Measurements from ENCODE around the gene CDKN2D. TPM values are rescaled to one million over a fixed set of nuclear protein-coding genes. Genes with fewer than 3 reads are reported as not detected.
"Not testable (repeated sequence)": the region's sequence is repeated elsewhere in the genome, so short reads cannot be mapped to it uniquely, and the experiment has no call there.

CDKN2D gene
- total RNA-seq, 1 donor from 2014 or later = 13.0 TPM

- no peaks in the 10 kb centered on the region for H3K27me3 Mint-ChIP-seq (ENCODE audit: unreplicated experiment)
- H3K36me3 Mint-ChIP-seq (ENCODE audit: unreplicated experiment) = no peaks in the 10 kb centered on the region
- no peak overlapping the region for H3K27ac Mint-ChIP-seq (ENCODE audit: unreplicated experiment)
- peaks cover 3% of the 10 kb centered on the region for H3K9me3 Mint-ChIP-seq (ENCODE audit: unreplicated experiment)
- no peak for DNase-seq (ENCODE audit: extremely low spot score, unreplicated experiment)
- peaks cover 15% of the 10 kb centered on the region for H3K4me1 Mint-ChIP-seq (ENCODE audit: unreplicated experiment)
- H3K4me3 Mint-ChIP-seq (ENCODE audit: unreplicated experiment) = no peak overlapping the region
- TF ChIP-seq, protein P1, sequence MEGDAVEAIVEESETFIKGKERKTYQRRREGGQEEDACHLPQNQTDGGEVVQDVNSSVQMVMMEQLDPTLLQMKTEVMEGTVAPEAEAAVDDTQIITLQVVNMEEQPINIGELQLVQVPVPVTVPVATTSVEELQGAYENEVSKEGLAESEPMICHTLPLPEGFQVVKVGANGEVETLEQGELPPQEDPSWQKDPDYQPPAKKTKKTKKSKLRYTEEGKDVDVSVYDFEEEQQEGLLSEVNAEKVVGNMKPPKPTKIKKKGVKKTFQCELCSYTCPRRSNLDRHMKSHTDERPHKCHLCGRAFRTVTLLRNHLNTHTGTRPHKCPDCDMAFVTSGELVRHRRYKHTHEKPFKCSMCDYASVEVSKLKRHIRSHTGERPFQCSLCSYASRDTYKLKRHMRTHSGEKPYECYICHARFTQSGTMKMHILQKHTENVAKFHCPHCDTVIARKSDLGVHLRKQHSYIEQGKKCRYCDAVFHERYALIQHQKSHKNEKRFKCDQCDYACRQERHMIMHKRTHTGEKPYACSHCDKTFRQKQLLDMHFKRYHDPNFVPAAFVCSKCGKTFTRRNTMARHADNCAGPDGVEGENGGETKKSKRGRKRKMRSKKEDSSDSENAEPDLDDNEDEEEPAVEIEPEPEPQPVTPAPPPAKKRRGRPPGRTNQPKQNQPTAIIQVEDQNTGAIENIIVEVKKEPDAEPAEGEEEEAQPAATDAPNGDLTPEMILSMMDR (IDR thresholded peaks at IDR 0.05) = no peak
Observed at GRCh38 chr19:10535613-10536012, 33.2 kb downstream of the CDKN2D start.

- TF ChIP-seq, protein P1 (IDR thresholded peaks at IDR 0.05) = no peak
- Mint-ChIP-seq H3K36me3 (ENCODE audit: unreplicated experiment) (no peaks in the 10 kb centered on the region), H3K27me3 (ENCODE audit: unreplicated experiment) (no peaks in the 10 kb centered on the region), H3K4me1 (ENCODE audit: unreplicated experiment) (peaks cover 15% of the 10 kb centered on the region), H3K9me3 (ENCODE audit: unreplicated experiment) (peaks cover 3% of the 10 kb centered on the region), H3K27ac (ENCODE audit: unreplicated experiment) (peak overlapping the region; percentile 79), H3K4me3 (ENCODE audit: unreplicated experiment) (no peak overlapping the region)
- DNase-seq (ENCODE audit: extremely low spot score, unreplicated experiment) = no peak
Observed at GRCh38 chr19:10533646-10534386, 35.0 kb downstream of the CDKN2D start.

GRCh38 chr19:10532457-10532856, 36.3 kb downstream of the CDKN2D start:
- TF ChIP-seq, protein P1 (IDR thresholded peaks at IDR 0.05) = no peak
- DNase-seq (ENCODE audit: extremely low spot score, unreplicated experiment) = no peak
- H3K36me3 Mint-ChIP-seq (ENCODE audit: unreplicated experiment) = no peaks in the 10 kb centered on the region
- H3K4me1 Mint-ChIP-seq (ENCODE audit: unreplicated experiment) = peaks cover 15% of the 10 kb centered on the region
- H3K27ac Mint-ChIP-seq (ENCODE audit: unreplicated experiment) = peak overlapping the region; percentile 79
- no peaks in the 10 kb centered on the region for H3K27me3 Mint-ChIP-seq (ENCODE audit: unreplicated experiment)
- H3K9me3 Mint-ChIP-seq (ENCODE audit: unreplicated experiment) = peaks cover 3% of the 10 kb centered on the region
- no peak overlapping the region for H3K4me3 Mint-ChIP-seq (ENCODE audit: unreplicated experiment)

DNA sequence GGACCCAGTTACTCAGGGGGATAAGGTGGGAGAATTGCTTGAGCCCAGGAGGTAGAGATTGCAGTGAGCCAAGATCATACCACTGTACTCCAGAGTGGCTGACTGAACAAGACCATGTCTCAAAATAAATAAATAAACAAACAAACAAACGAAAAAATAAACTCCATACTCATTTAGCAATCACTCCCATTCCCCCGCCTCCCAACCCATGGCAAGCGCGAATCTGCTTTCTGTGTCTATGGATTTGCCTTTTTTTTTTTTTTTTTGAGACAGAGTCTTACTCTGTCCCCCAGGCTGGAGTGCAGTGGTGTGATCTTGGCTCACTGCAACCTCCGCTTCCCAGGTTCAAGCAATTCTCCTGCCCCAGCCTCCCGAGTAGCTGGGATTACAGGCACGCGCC, 41.9 kb downstream of the CDKN2D start:
- not testable (repeated sequence) for DNase-seq (ENCODE audit: extremely low spot score, unreplicated experiment); H3K27ac Mint-ChIP-seq (ENCODE audit: unreplicated experiment); H3K4me3 Mint-ChIP-seq (ENCODE audit: unreplicated experiment); H3K9me3 Mint-ChIP-seq (ENCODE audit: unreplicated experiment); H3K4me1 Mint-ChIP-seq (ENCODE audit: unreplicated experiment); H3K27me3 Mint-ChIP-seq (ENCODE audit: unreplicated experiment); H3K36me3 Mint-ChIP-seq (ENCODE audit: unreplicated experiment)

DNA sequence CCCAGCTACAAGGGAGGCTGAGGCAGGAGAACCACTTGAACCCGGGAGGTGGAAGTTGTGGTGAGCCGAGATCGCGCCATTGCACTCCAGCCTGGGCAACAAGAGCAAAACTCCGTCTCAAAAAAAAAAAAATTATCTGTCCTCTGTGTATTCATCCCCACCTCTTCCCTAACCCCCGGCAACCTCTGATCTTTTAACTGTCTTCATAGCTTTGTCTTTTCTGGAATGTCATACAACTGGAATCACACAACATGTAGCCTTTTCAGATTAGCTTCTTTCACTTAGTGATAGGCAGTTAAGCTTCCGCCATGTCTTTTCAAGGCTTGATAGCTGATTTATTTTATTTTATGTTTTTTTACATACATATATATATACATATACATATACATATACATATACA, 43.1 kb downstream of the CDKN2D start:
- Mint-ChIP-seq H3K4me1 (ENCODE audit: unreplicated experiment) (peaks cover 3% of the 10 kb centered on the region), H3K27me3 (ENCODE audit: unreplicated experiment) (no peaks in the 10 kb centered on the region), H3K27ac (ENCODE audit: unreplicated experiment) (no peak overlapping the region), H3K4me3 (ENCODE audit: unreplicated experiment) (no peak overlapping the region), H3K9me3 (ENCODE audit: unreplicated experiment) (no peaks in the 10 kb centered on the region), H3K36me3 (ENCODE audit: unreplicated experiment) (no peaks in the 10 kb centered on the region)
- TF ChIP-seq, protein P1 (IDR thresholded peaks at IDR 0.05) = no peak
- DNase-seq (ENCODE audit: extremely low spot score, unreplicated experiment) = no peak

Data from osteocyte (in vitro differentiated cells).